Activated gamma-delta T cell (primary cell): Measurements from ENCODE around the gene XIRP2.

ENCODE experiments used
- DNase-seq: peaks from one replicate; lab custom pipeline; 2025; lab: John Stamatoyannopoulos, UW

XIRP2 gene

DNA sequence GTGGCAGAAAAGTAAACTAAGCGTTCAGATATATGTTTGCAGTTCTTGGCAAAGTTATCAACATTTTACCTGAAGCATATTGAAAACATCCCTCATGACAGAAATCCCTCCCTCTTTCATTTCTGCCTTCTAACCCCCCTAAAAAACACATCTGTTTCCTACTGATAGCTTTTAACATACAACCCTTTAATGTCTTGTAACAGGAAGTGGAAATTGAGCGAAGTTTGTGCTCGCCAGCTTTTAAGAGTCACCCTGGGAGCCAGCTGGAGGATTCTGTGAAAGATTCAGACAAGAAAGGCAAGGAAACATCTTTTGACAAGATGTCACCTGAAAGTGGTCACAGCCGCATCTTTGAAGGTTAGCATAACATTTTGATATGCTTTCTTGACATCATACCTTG, 247.4 kb downstream of the XIRP2 start:
- DNase-seq: no peak

DNA sequence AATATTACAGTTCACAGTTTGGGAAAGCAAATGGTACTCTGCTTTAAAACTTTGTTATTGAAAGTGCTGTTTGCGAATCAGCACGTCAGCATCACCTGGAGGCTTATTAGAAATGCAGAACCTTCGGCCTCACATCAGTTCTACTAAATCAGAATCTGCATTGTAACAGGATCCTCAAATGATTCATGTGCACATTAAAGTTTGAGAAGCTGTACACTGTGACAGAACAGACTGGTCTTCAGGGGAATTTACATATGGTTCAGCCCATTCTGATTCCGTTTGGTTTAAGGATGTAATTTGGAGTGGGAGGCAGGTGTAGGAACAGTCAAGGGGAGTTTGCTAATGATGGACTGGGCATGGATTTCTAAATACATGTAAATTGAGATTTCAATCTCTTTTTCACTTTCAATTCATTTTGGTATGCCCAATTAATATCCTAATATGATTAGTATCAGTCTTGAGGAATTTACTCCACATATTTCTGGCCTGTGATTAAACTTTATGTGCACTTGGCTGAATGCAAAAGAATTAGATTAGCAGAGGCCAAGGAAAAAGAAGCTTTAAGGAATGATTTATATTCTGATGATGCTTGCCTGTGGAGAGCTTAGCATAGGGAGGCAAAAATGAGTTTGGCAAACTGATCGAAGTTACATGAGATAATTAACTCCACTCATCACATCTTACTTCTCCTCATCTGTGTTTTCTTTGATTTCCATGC, 248.8 kb downstream of the XIRP2 start:
- DNase-seq: no peak

DNA sequence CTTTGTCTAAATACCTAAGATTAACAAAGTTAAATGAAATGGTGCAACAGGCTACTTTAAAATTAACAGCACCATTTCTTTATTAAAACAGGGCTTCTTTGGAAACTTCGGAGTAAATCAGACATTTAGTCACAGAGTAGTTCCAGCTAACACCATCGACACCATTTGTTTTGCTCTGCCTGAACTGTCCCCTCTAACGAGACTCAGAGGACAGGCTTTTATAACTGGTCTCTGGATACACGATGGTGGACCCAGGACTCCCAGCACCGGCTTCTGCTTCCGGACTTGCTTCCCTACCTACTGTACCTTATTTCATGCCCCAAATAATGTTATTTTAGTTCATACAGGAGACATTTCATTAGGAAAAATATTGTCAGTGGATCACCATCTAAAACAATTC, 252.1 kb downstream of the XIRP2 start:
- DNase-seq: no peak

DNA sequence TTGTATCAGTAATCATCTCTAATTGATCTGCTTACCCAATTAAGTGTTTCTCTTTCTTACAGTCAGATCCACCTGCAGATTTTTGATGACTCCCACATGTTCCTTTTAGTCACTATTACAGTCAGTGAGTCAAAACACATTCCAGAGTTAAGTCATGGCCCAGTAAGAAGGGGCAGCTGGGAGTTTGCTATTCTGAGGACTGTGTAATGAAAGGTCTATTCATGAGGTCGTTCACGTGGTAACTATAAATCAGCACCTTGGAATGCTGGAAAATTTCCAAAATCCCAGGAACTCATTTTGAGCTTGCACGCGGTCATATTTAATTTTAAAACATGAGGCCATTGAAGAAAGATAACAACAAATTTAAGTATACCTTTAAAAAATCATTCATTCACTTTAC, 252.5 kb downstream of the XIRP2 start:
- no peak for DNase-seq

DNA sequence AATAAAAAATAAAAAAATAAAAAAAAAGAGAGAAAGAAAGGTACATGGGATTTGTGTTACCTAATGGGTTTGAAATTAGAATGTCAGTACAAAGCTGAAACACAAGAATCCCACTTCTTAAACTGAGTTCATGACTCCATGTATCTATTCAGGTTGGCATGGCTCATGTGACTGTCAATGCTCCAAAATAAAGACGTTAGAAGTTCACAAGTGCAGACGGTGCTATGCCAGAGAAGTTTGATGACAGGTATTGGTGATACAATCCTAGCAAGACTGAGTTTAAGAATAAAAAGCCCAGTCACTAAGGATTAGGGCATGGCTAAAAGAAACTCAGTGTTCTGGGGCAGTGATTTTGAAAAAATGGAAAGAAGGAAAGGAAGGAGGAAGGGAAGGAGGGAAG, 254.3 kb downstream of the XIRP2 start:
- no peak for DNase-seq

DNA sequence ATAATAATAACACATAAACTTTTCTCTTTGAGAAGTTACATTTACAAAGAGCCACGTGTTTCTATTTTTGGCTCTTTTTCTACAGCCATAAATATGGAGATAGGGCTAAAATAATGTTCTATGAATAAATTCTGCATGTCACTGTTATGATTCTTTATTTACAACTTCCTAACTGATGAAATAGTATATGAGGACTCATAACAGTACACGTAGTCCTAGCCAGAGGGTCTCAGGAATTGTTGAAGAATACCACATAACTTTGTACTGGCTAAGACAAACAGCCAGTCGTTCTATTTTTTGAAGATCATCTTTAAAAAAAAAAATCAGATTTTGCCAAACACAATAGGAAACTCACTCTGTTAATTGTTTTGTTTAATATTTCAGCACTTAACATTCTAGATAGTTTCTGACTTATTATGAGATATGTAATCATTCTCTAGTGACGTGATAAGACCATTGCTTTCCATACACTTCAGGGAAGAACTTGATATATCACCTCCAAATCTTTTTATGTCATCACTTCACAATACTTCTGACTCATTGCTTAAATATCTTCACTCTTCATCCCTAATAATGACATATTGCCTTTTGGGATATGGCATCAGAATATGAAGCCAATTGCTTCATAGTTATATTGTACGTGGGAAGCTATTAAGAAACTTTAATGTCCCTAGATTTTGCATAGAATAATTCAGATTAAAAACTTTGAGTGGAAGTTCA, 256.1 kb downstream of the XIRP2 start:
- no peak for DNase-seq

DNA sequence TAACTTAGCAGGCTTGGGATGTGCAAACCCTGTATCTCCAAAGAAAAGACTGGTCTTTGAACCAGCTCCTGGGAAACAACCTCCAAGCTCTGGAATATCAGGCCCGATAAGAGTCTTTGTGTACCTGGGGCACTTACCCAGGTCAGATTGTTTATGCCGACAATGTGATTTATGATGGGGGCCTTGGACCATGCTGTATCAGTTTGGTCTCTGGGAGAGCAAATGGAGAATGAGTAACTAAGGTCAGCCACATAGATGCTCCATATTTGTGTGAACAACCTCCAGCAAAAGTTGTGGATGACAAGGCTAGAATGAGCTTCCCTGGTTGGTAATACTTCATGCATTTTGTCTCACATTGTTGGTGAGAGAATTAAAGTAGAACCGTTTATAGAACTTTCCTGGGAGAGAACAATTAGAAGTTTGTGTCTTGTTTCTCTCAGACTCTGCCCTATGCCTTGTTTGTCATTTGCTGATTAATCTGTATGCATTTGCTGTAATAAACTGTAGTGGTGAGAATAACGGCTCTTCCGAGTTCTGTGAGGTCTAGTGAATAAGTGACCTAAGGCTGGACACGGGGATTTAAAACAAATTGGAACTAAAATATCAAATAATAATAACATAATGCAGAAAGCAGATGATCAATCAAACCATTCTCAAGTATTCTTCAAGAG, 259.1 kb downstream of the XIRP2 start:
- no peak for DNase-seq

DNA sequence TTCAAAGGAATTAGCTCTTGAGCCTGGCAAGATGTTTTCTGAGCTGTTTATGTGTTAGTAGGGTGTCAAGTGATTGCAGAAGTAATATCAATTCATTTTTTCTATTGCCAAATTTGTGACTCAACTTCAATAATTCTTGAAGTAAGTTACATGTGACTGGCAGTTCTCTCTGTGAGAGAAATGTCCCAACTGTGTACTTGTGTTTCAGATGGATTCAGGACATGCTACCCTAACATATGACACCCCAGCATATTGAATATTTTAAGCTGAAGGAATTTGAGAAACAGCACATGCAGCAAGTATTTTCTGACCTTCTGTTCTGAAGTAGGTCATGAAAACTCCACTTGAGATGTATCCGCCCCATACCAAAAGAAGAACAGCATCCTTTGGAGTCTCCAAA, 263.6 kb downstream of the XIRP2 start:
- no peak for DNase-seq

DNA sequence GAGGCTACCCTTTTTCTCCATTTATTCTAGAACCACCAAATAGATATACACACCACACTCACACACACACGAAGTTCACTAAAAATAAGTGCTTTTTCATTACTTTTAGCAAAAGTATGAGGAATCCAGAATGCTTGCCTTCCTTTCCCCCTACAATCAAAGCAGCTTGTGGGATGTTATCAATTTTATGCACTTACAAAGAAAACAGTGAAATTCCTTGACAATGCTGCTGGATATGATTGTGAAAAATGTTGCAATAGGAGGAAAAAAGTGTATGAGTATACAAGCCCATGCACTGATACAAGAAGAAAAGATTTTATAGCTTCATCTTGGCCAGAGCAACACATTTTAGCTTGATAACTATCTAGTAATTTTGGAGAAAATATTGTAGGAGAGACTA, 269.2 kb downstream of the XIRP2 start:
- no peak for DNase-seq

DNA sequence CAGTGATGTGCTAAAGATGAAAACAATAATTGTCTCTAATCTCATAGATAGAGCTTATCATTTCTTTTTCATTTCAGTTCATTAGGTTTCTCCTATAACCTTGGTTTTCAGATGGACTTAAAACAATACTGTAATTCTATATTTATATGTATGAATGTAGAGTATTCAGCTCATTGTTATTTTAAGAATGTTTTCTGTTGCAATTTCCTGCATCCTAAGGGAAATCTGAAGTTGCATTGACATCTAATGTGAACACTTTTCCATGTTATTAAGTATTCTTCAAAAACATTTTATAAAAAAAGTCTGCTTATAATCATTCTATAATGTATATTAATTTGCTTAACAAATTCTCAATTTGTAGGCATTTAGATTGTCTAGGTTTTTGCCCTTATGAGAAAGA, 288.9 kb downstream of the XIRP2 start:
- no peak for DNase-seq

DNA sequence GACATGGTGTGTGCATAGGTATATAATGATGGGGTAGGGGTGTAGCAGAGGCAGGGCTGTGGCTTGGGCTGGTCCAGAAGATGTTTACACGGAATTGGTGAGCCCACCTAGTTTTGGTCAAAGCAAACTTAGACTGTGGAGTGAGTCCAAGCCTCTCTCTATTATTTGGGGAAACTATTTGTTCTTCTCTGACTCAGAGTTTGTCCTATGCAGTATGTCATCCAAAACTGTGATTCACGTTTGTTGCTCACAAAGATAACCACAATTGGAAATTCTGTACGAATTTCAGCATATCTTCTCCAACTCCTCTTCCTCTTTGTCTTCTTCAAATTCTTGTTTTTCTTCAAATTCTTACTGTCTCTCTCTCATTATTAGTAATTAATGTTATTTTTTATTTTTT, 292.9 kb downstream of the XIRP2 start:
- DNase-seq: no peak

DNA sequence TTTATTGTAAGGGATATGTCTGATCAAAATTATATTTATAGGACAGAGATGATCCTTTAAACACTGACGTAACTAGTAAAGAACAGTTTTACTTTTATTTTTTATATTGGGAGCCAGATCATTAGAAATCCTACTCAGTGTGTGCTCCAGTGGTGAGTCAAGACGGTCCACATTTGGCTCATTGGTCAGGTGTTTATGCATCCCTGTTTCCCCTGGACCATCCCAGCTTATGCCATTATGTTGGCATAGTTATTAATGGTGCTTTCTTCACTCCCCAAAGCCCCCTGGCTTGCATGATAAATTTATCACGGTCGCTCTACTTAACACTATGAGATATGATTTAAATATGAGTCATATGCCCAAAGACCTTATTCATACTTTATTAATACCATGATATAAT, 293.4 kb downstream of the XIRP2 start:
- DNase-seq: no peak

DNA sequence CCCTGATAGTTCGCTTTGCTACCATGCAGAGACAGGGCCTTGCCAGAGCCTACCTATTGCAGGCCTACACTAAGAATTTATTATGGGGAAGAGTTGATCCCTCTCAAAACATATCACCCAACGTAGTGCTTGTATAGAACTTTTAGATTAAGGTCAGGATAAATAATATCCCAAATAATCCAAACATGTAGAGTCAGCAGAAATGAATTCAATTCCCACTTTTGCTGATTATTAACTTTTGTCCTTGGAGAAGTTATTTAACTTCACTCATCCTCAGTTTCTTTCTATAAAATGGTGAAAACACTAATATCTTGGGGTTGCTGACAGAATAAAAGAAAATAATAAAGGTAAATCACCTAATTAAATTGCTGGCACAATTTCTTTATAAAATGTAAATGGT, 294.1 kb downstream of the XIRP2 start:
- no peak for DNase-seq

DNA sequence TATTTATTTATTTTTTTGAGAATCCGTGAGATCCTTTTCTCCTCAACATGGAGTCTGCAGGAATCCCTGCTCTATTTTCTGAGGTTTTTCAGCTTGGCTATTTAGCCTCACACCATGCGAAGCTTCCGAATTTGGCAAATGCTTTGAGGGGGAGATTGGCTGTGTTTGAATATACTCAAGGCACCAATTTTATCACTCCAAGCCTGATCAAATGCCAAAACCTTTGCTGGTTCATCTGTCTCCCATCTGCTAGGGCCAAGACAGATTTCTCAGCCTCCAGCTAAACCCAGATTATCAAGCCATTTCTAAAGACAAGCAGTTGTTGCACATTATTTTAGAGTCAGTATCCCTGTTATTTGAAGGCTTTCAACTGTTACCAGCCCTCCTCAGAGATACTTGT, 295.7 kb downstream of the XIRP2 start:
- no peak for DNase-seq

DNA sequence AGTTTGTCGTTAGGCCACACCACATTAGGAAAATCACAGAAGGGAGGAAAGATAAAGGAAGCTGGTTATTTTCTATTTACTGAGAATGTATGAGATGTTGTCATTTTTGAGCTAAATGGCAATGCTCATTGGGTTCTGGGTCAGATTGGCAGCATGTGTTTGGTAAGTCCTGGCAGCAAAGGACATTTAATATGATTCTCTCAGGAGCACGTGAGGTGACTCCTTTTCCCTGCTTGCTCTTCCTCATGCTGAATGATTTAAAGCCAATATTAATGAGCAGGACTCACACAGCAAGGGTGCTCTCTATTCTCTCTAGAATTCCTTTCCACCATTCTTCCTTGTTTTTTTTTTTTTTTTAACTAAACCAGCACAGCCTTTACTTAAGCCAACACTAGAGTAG, 298.2 kb downstream of the XIRP2 start:
- no peak for DNase-seq

DNA sequence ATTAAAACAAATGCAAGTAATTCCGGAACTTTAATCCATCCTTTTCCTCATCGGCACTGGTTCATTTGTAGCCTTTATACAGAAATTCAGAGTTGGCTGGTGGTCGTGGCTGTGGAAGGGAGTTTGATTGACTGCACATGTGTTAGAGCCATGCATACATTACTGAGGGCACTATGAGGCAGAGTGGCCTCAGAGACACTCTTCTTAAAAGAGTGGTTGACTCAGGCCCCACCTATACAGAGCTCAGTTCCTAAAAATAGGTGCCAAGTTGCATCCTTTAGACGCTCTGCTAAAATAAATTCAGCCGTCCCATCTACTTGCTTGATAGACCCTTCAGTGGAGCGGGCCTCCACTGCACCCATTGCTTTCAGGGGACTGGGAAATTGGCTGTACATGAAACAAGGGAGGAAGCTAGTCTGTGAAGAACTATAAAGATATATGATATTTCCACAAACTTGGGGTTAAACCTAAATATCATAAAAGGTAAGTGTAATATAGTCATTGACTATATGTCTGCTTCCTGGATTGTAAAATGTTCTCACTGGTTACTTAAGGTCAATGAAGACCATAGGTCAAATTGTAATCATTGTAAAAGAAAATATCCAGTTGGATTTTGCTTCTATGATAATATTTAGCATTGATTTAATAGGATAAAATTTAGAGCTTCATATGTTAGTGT, 298.9 kb downstream of the XIRP2 start:
- no peak for DNase-seq

DNA sequence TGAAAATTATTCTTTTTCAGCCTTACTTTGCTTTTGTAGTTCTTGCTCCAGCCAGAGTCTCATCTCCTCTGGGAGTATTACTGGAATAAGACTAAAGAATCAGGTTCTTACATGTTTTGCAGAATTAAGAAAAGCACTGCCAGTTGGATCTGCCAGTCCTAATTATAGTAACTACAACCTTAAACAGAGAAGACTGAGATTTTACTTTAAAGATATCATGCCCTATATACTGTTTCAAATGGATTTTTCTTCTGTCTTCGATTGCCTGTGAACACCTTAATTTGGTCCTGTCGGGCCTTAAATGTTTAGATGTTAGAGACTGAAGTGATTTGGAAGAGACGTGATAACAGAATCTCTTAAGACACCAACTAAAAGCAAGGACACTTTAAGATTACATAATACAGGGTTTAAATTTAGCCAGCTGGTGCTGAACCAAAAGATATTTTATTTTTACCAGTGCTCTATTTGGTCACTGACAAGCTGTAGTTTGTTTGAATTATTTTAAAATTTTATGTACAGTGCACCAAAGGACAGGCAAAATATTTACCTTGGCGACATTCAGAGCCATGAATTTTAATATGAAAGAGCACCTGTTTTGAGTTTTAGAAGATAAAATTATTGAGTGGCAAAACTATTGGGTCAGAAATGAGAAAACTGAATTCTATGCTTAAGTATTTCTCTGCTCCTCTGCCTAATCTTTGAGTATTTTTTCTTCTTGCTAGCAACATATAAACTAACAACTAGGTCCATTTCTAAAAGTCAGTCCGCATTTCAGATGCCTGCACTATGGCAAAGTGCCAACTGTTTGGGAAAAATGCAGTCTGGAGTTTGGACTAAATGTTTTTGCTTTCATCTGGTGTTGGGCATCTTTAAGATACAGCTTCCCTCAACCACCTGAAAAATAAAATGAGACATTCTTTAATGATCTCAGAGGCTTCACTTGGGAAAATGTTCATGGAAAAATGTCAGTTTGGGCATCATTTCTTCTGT, 300.0 kb downstream of the XIRP2 start:
- no peak for DNase-seq

DNA sequence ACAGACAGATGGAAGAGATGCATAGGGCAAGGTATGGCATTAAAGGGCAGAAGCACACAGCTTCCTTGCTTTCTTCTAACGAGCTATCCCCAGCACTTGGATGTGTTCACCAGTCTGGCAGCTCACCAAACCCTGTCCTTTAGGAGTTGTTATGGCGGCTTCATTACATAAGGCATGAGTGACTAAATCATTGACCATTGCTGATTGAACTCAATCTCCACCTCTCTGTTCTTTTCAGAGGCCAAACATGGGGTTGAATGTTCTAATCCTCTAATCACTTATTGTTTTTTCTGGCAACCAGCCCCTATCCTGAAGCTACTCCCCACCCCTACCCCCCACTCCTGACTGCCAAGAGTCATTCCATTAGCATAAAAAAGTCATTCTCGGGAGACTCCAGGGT, 301.8 kb downstream of the XIRP2 start:
- DNase-seq: no peak

DNA sequence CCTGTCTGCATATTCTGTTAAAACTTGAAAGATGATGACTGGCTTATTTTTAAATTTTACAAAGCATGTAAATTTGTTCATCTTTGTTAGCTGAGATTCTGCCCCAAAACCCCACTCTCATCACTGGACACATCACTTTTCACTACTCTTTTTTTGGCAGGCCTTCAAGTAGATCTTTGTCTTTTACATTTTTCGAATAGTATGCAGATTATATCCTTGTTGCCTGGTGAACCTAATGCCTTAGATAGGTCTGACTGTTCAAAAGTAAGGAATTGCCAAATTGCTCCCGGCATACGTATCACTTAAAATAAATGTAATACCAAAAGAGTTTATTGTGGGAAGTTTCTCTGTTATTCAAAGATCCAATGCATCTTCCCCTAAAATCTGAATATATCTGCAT, 303.3 kb downstream of the XIRP2 start:
- DNase-seq: no peak

DNA sequence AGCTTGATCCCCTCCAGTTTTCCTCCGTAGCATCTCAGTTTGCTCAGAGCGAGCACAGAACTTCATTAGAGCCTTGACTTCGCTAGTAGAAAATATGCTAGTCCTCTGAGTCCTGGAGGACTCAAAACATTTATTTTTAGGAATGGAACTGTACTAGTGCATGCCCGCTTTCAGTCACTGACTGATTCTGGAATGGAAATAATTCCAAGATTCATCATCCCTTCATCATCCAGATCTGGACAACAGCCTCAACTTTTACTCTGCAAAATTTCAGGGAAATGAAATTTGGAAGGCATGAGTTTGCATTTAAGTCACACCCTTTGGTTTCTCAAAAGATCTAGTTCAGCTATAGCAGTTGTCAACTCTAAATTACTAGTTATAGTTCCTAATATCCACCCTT, 304.6 kb downstream of the XIRP2 start:
- no peak for DNase-seq

DNA sequence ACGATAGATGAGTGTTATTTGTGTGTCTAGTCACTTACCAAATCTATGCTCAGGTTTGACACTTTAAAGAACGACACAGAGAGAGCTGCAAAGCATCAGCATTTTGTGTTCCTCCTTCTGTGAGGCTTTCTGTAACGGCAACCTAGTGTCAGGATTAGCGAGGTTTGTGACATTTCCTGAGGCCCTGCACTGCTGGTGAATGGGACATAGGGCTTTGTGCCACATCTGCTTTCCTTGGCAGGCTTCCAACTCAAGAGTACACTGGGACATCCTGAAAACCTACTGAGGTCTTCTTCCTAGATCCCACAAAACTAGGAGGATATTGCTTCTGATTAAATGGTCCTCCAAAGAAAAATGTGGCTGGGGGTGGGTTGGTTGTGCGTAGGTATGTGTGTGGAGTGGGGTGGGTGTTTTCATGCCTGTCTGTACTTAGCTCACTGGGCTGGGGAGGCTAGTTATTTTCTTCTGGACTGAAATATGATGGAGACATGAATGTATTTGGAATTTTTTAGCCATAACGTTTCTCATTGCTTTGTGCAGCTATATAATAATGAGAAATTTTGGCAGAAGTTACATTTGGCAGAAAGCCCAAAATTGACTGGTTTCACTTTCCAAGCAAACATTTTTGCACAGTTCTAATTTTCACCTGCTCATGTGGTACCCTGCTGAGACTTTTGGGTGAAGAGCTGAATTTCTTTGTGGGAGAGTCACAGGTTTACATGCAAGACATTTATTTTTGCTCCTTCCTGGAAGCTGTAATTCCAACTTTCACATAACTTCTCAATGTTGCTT, 308.4 kb downstream of the XIRP2 start:
- no peak for DNase-seq
